ENCODE measurements around the gene ALDH16A1.

The ALDH16A1 gene

GRCh38 chr19:49425922-49426592 is 27.0 kb upstream of the ALDH16A1 start:
- H3K4me1 ChIP-seq (ENCODE audit: control insufficient read depth in 1 of 2, insufficient read depth in 2 of 2, low read length in 2 of 2) = peaks cover 0 to 34% of the 10 kb centered on the region in 2 donors
- H3K4me3 ChIP-seq (ENCODE audit: low read depth in 1 of 2, low read length in 2 of 2) = no peak overlapping the region
- H3K36me3 ChIP-seq (ENCODE audit: control insufficient read depth in 1 of 2, insufficient read depth in 2 of 2, low read length in 2 of 2) = no peaks in the 10 kb centered on the region
- no peaks in the 10 kb centered on the region for H3K9me3 ChIP-seq (ENCODE audit: control insufficient read depth in 1 of 2, low read length in 2 of 2)
- peaks cover 82% of the 10 kb centered on the region for H3K27me3 ChIP-seq (ENCODE audit: low read depth, low read length)
- no peak overlapping the region for H3K27ac ChIP-seq (ENCODE audit: low read length)

DNA sequence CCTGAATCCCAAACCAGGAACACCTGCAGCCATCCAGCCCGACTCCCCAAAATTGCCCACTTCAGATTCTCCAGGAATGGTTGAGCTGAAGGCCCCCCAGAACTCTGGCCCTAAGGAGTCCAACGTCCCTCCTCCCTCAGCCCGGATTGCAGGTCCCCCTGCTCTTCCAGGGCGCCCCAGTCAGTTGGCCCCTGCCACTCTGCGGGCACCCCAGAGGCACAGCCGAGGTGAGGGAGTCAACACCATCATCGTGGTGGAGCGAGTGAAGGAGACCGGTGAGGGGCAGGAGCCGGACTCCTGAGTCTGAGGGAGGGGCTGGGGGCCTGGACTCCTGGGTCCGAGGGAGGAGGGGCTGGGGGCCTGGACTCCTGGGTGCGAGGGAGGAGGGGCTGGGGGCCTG is 25.7 kb upstream of the ALDH16A1 start:
- Histone ChIP-seq H3K4me3 (ENCODE audit: low read depth in 1 of 2, low read length in 2 of 2) (no peak overlapping the region), H3K27me3 (ENCODE audit: low read depth, low read length) (peaks cover 78% of the 10 kb centered on the region), H3K4me1 (ENCODE audit: control insufficient read depth in 1 of 2, insufficient read depth in 2 of 2, low read length in 2 of 2) (peaks cover 0 to 27% of the 10 kb centered on the region in 2 donors), H3K9me3 (ENCODE audit: control insufficient read depth in 1 of 2, low read length in 2 of 2) (no peaks in the 10 kb centered on the region), H3K36me3 (ENCODE audit: control insufficient read depth in 1 of 2, insufficient read depth in 2 of 2, low read length in 2 of 2) (no peaks in the 10 kb centered on the region), H3K27ac (ENCODE audit: low read length) (no peak overlapping the region)

DNA sequence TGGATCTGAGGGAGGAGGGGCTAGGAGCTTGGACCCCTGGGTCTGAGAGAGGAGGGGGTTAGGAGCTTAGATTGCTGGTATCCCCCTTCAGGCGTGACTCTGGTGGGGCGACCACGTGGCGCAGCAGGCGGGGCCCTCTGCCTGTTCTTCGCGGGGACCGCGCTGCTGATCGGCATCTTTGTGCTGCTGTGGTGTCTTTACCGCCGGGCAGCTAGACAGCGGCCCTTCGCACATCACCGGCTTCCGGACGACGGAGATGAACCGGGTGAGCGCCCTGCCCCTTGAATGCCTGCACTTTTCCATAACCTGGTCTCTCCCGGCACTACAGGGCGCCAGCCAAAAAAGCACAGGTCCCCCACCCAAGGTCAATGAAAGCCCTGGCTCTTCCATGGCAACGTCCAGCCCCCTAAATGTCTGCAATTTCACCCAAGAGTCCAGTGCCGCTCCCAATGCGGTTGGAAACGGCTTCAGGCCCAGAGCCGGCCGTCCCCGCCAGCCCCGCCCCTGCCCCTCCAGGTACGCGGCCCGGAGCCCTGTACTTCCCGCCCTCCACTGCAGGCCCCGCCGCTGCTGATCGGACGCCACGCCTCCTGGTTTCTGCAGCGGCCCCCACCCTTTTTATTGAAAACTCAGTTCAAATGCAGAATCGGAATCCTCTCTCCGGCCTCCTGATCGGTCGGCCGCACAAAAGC is 25.0 kb upstream of the ALDH16A1 start:
- peaks cover 0 to 21% of the 10 kb centered on the region in 2 donors for H3K4me1 ChIP-seq (ENCODE audit: control insufficient read depth in 1 of 2, insufficient read depth in 2 of 2, low read length in 2 of 2)
- no peaks in the 10 kb centered on the region for H3K9me3 ChIP-seq (ENCODE audit: control insufficient read depth in 1 of 2, low read length in 2 of 2)
- no peak overlapping the region for H3K4me3 ChIP-seq (ENCODE audit: low read depth in 1 of 2, low read length in 2 of 2)
- no peak overlapping the region for H3K27ac ChIP-seq (ENCODE audit: low read length)
- peaks cover 71% of the 10 kb centered on the region for H3K27me3 ChIP-seq (ENCODE audit: low read depth, low read length)
- H3K36me3 ChIP-seq (ENCODE audit: control insufficient read depth in 1 of 2, insufficient read depth in 2 of 2, low read length in 2 of 2) = no peaks in the 10 kb centered on the region

- no peaks in the 10 kb centered on the region for H3K9me3 ChIP-seq (ENCODE audit: control insufficient read depth in 1 of 2, low read length in 2 of 2)
- H3K4me3 ChIP-seq (ENCODE audit: low read depth in 1 of 2, low read length in 2 of 2) = no peak overlapping the region
- H3K4me1 ChIP-seq (ENCODE audit: control insufficient read depth in 1 of 2, insufficient read depth in 2 of 2, low read length in 2 of 2) = peaks cover 0 to 15% of the 10 kb centered on the region in 2 donors
- peaks cover 70% of the 10 kb centered on the region for H3K27me3 ChIP-seq (ENCODE audit: low read depth, low read length)
- H3K27ac ChIP-seq (ENCODE audit: low read length) = no peak overlapping the region
- no peaks in the 10 kb centered on the region for H3K36me3 ChIP-seq (ENCODE audit: control insufficient read depth in 1 of 2, insufficient read depth in 2 of 2, low read length in 2 of 2)
Observed at GRCh38 chr19:49428547-49429451, 24.2 kb upstream of the ALDH16A1 start.

- no peaks in the 10 kb centered on the region for H3K36me3 ChIP-seq (ENCODE audit: control insufficient read depth in 1 of 2, insufficient read depth in 2 of 2, low read length in 2 of 2)
- H3K27me3 ChIP-seq (ENCODE audit: low read depth, low read length) = peaks cover 62% of the 10 kb centered on the region
- no peaks in the 10 kb centered on the region for H3K9me3 ChIP-seq (ENCODE audit: control insufficient read depth in 1 of 2, low read length in 2 of 2)
- no peak overlapping the region for H3K27ac ChIP-seq (ENCODE audit: low read length)
- peaks cover 0 to 15% of the 10 kb centered on the region in 2 donors for H3K4me1 ChIP-seq (ENCODE audit: control insufficient read depth in 1 of 2, insufficient read depth in 2 of 2, low read length in 2 of 2)
- H3K4me3 ChIP-seq (ENCODE audit: low read depth in 1 of 2, low read length in 2 of 2) = no peak overlapping the region
Observed at GRCh38 chr19:49430172-49430677, 22.8 kb upstream of the ALDH16A1 start.

DNA sequence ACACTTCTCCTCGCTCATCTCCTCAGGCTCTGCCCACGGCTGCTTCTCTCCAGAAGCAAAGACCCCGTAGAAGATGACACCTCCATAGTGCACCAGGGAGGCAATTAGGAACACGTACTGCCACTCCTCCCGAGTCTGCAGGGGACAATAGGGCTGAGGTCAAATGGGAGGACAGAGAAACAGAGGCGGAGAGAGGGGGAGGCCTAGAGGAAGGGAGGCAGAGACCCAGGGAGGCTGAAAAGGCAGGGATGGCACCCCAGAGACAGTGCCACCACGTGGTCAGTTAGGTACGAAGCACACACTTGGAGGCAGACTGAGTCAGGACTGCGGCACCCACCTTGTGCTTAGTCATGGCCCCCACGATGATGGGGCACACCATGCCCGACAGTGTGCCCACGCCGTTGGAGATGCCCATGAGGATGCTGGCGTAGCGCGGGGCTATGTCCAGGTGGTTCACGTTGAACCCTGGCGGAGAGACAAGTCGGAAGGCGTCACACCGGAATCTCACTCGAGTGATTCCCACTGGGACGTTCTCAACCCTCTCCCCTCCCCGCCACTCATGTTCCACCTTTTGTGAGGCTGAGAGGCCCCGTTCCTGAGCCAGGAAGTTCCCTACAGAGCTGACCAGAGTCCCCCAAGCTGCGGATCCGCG is 22.2 kb upstream of the ALDH16A1 start:
- H3K27ac ChIP-seq (ENCODE audit: low read length) = no peak overlapping the region
- peaks cover 61% of the 10 kb centered on the region for H3K27me3 ChIP-seq (ENCODE audit: low read depth, low read length)
- no peak overlapping the region for H3K4me3 ChIP-seq (ENCODE audit: low read depth in 1 of 2, low read length in 2 of 2)
- peaks cover 0 to 15% of the 10 kb centered on the region in 2 donors for H3K4me1 ChIP-seq (ENCODE audit: control insufficient read depth in 1 of 2, insufficient read depth in 2 of 2, low read length in 2 of 2)
- H3K9me3 ChIP-seq (ENCODE audit: control insufficient read depth in 1 of 2, low read length in 2 of 2) = no peaks in the 10 kb centered on the region
- H3K36me3 ChIP-seq (ENCODE audit: control insufficient read depth in 1 of 2, insufficient read depth in 2 of 2, low read length in 2 of 2) = no peaks in the 10 kb centered on the region

DNA sequence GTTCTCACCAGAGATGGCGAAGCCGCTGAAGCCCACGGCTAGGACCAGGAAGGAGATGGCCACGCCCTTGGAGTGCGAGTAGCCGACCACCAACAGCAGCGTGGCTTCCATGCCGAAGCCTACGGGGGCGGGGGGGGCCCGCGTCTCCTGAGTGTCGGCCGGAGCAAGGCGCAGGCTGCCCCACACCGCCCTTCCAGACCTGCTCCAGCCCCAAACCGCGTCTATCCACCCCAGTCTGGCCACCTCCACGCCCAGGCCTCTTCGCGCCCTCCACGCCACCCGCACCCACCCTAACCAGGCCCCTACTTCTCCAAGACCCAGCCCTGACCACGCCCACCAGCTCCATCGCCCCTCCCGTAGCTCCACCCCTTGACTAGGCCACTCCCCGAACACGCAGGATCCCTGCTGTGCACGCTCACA is 21.7 kb upstream of the ALDH16A1 start:
- Histone ChIP-seq H3K36me3 (ENCODE audit: control insufficient read depth in 1 of 2, insufficient read depth in 2 of 2, low read length in 2 of 2) (no peaks in the 10 kb centered on the region), H3K4me3 (ENCODE audit: low read depth in 1 of 2, low read length in 2 of 2) (no peak overlapping the region), H3K27ac (ENCODE audit: low read length) (no peak overlapping the region), H3K27me3 (ENCODE audit: low read depth, low read length) (peaks cover 61% of the 10 kb centered on the region), H3K4me1 (ENCODE audit: control insufficient read depth in 1 of 2, insufficient read depth in 2 of 2, low read length in 2 of 2) (peaks cover 0 to 11% of the 10 kb centered on the region in 2 donors), H3K9me3 (ENCODE audit: control insufficient read depth in 1 of 2, low read length in 2 of 2) (no peaks in the 10 kb centered on the region)

GRCh38 chr19:49432141-49433073 is 20.6 kb upstream of the ALDH16A1 start:
- peaks cover 0 to 11% of the 10 kb centered on the region in 2 donors for H3K4me1 ChIP-seq (ENCODE audit: control insufficient read depth in 1 of 2, insufficient read depth in 2 of 2, low read length in 2 of 2)
- no peak overlapping the region for H3K4me3 ChIP-seq (ENCODE audit: low read depth in 1 of 2, low read length in 2 of 2)
- H3K9me3 ChIP-seq (ENCODE audit: control insufficient read depth in 1 of 2, low read length in 2 of 2) = no peaks in the 10 kb centered on the region
- H3K27me3 ChIP-seq (ENCODE audit: low read depth, low read length) = peaks cover 54% of the 10 kb centered on the region
- H3K27ac ChIP-seq (ENCODE audit: low read length) = no peak overlapping the region
- H3K36me3 ChIP-seq (ENCODE audit: control insufficient read depth in 1 of 2, insufficient read depth in 2 of 2, low read length in 2 of 2) = no peaks in the 10 kb centered on the region

GRCh38 chr19:49433240-49433901 is 19.7 kb upstream of the ALDH16A1 start:
- H3K27ac ChIP-seq (ENCODE audit: low read length) = no peak overlapping the region
- no peaks in the 10 kb centered on the region for H3K9me3 ChIP-seq (ENCODE audit: control insufficient read depth in 1 of 2, low read length in 2 of 2)
- H3K4me3 ChIP-seq (ENCODE audit: low read depth in 1 of 2, low read length in 2 of 2) = no peak overlapping the region
- H3K27me3 ChIP-seq (ENCODE audit: low read depth, low read length) = peaks cover 55% of the 10 kb centered on the region
- no peaks in the 10 kb centered on the region for H3K36me3 ChIP-seq (ENCODE audit: control insufficient read depth in 1 of 2, insufficient read depth in 2 of 2, low read length in 2 of 2)
- H3K4me1 ChIP-seq (ENCODE audit: control insufficient read depth in 1 of 2, insufficient read depth in 2 of 2, low read length in 2 of 2) = peaks cover 0 to 3% of the 10 kb centered on the region in 2 donors
